Thyroid gland (tissue), 4 donors: ENCODE measurements around the gene BTBD9. TPM values are rescaled to one million over a fixed set of nuclear protein-coding genes. Genes with fewer than 3 reads are reported as not detected.

Source experiments
- DNase-seq, 2 donors: peaks; one replicate each; pipeline ENCODE4 v3.0.0-alpha.2; 2019
- H3K27ac ChIP-seq, 3 donors: fragments of 200-600 bp; sonication (generic); 1 replicate in 2 of 3; 2 replicates in 1 of 3; pipeline ENCODE4 v1.5.1; 2016 to 2019; ENCODE audit warnings: mild to moderate bottlenecking in 1 of 3, moderate library complexity in 1 of 3
- H3K27me3 ChIP-seq: fragments of 200-600 bp; sonication (generic); one replicate; pipeline ENCODE4 v1.5.1; 2019
- H3K36me3 ChIP-seq, 2 donors: fragments of 200-600 bp; sonication (generic); one replicate each; pipeline ENCODE4 v1.5.1; 2016 to 2019
- H3K4me1 ChIP-seq, 2 donors: fragments of 200-600 bp; sonication (generic); one replicate each; pipeline ENCODE4 v1.5.1; 2017 to 2019
- H3K4me3 ChIP-seq, 3 donors: fragments of 200-600 bp; sonication (generic); replicated peaks in 1 of 3; 1 replicate in 2 of 3; 2 replicates in 1 of 3; pipeline ENCODE4 v1.5.1; 2016; ENCODE audit warnings: mild to moderate bottlenecking in 1 of 3
- H3K9me3 ChIP-seq: fragments of 200-600 bp; sonication (generic); one replicate; pipeline ENCODE4 v1.5.1; 2017
- CTCF ChIP-seq, 6 experiments: fragments of 200-600 bp in 3 of 6; fragments of 450-650 bp in 3 of 6; sonication (generic) in 3 of 6; IDR thresholded peaks; one replicate each; pipeline ENCODE4 v1.5.1; 2016 to 2019; ENCODE audit warnings: antibody characterized with exemption in 6 of 6, mild to moderate bottlenecking in 2 of 6, inconsistent platforms in 1 of 6, moderate library complexity in 1 of 6
- POLR2A ChIP-seq, 2 donors: fragments of 450-650 bp; IDR thresholded peaks; one replicate each; pipeline ENCODE4 v1.6.1; 2017; ENCODE audit warnings: antibody characterized with exemption in 2 of 2, mild to moderate bottlenecking in 2 of 2, moderate library complexity in 1 of 2
- WGBS, 2 donors: methylation state at CpG; one replicate each; pipeline ENCODE4 v1.1.5; 2017; 5-methylcytosine and 5-hydroxymethylcytosine counted together
- intact Hi-C: fragments of 100-400 bp; cut with DNase I; formaldehyde crosslinking; loops from one replicate; pipeline ENCODE4 v1.15.1; 2023
- total RNA-seq, 4 donors: library from RNA; depleted of rRNA; stranded (reverse); fragments of >200 nt; gene quantifications; one replicate each; pipeline ENCODE4 v1.2.3, GENCODE V29; 2016

Gene BTBD9
- total RNA-seq, 4 donors from 2014 or later = 17.3 to 32.0 (median 27.4) TPM

- peak in 1 of 2 donors; percentile 18 for DNase-seq
- Histone ChIP-seq H3K36me3 (no peaks in the 10 kb centered on the region), H3K27ac (no peak overlapping the region), H3K4me3 (no peak overlapping the region), H3K27me3 (no peaks in the 10 kb centered on the region), H3K4me1 (peaks cover 11 to 12% of the 10 kb centered on the region in 2 donors), H3K9me3 (no peaks in the 10 kb centered on the region)
- TF ChIP-seq POLR2A (IDR thresholded peaks at IDR 0.05) = no peak
- peak; percentile 46 to 78 (median 54) for TF ChIP-seq CTCF (IDR thresholded peaks at IDR 0.05)
- intact Hi-C loops = no loop called here
- WGBS, 2 donors = 14% methylated on average over 2 of the region's 2 CpGs
Measured at GRCh38 chr6:38671885-38672467, 32.2 kb upstream of the BTBD9 start.

- 89 to 97% methylated on average over 3 of the region's 3 CpGs for WGBS, 2 donors
- Histone ChIP-seq H3K36me3 (no peaks in the 10 kb centered on the region), H3K4me1 (no peaks in the 10 kb centered on the region), H3K27me3 (no peaks in the 10 kb centered on the region), H3K9me3 (no peaks in the 10 kb centered on the region), H3K4me3 (no peak overlapping the region), H3K27ac (no peak overlapping the region)
- no peak for DNase-seq
- intact Hi-C loops = no loop called here
- no peak for TF ChIP-seq POLR2A (IDR thresholded peaks at IDR 0.05)
- TF ChIP-seq CTCF (IDR thresholded peaks at IDR 0.05) = no peak
Measured at GRCh38 chr6:38658418-38659167, 18.9 kb upstream of the BTBD9 start.

DNA sequence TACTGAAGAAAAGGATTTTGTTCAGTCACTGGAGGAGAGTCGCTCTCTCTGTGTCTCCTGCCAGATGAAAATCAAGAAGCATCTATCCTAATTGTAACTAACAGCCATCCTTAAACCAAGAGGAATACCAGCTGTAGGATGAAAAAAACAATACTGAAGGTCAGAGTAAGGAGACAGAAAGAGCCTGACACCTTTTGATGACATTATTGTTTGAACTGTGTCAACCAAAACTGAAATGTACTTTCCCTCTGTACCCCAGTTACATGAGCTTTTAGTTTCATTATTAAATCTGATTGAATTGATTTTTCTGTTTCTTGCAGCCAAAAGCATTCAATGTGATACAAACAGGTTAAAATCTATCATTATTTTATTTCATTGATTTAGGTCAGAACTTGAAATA lies 17.2 kb upstream of the BTBD9 start:
- TF ChIP-seq CTCF (IDR thresholded peaks at IDR 0.05) (no peak), POLR2A (IDR thresholded peaks at IDR 0.05) (no peak)
- Histone ChIP-seq H3K36me3 (no peaks in the 10 kb centered on the region), H3K4me3 (no peak overlapping the region), H3K27me3 (no peaks in the 10 kb centered on the region), H3K4me1 (no peaks in the 10 kb centered on the region), H3K9me3 (no peaks in the 10 kb centered on the region), H3K27ac (no peak overlapping the region)
- DNase-seq = no peak
- intact Hi-C loops = no loop called here
- 96 to 100% methylated on average over 1 of the region's 1 CpG for WGBS, 2 donors

GRCh38 chr6:38654263-38654662 lies 14.5 kb upstream of the BTBD9 start:
- Histone ChIP-seq H3K4me1 (no peaks in the 10 kb centered on the region), H3K9me3 (no peaks in the 10 kb centered on the region), H3K36me3 (no peaks in the 10 kb centered on the region), H3K27me3 (no peaks in the 10 kb centered on the region), H3K4me3 (no peak overlapping the region), H3K27ac (no peak overlapping the region)
- intact Hi-C loops = no loop called here
- 95 to 99% methylated on average over 2 of the region's 2 CpGs for WGBS, 2 donors
- TF ChIP-seq POLR2A (IDR thresholded peaks at IDR 0.05) (no peak), CTCF (IDR thresholded peaks at IDR 0.05) (no peak)
- no peak for DNase-seq

- WGBS, 2 donors = 94 to 99% methylated on average over 2 of the region's 2 CpGs
- DNase-seq = no peak
- no peaks in the 10 kb centered on the region for H3K27me3 ChIP-seq
- TF ChIP-seq CTCF (IDR thresholded peaks at IDR 0.05) (no peak), POLR2A (IDR thresholded peaks at IDR 0.05) (no peak)
- no peaks in the 10 kb centered on the region for H3K9me3 ChIP-seq
- H3K27ac ChIP-seq = no peak overlapping the region
- H3K4me1 ChIP-seq = no peaks in the 10 kb centered on the region
- H3K36me3 ChIP-seq = no peaks in the 10 kb centered on the region
- intact Hi-C loops = no loop called here
- H3K4me3 ChIP-seq = no peak overlapping the region
Measured at GRCh38 chr6:38651121-38651784, 11.5 kb upstream of the BTBD9 start.
